GM13977 (cell line): ENCODE measurements around the gene LOXL4.

Source experiments
- DNase-seq: peaks from one replicate; pipeline ENCODE4 v3.0.0; 2012; ENCODE audit warnings: low spot score
- CTCF ChIP-seq: IDR thresholded peaks from 2 replicates; pipeline ENCODE4 v1.5.1; 2012; ENCODE audit warnings: mild to moderate bottlenecking, control low read depth; ENCODE audit not compliant: insufficient read depth; ENCODE audit errors: extremely low read depth, missing control alignments
- in situ Hi-C: fragments of 300-500 bp; cut with MboI; formaldehyde crosslinking; loops from one replicate; pipeline ENCODE4 v1.12.0; 2022; ENCODE audit warnings: low sequenced_read_pairs, low pct_unique_long_range_greater_than_20kb, mixed read lengths, inconsistent platforms; ENCODE audit not compliant: unreplicated experiment

The LOXL4 gene

GRCh38 chr10:98303569-98303968 lies 35.6 kb upstream of the LOXL4 start:
- DNase-seq: no peak
- no peak for TF ChIP-seq CTCF
- in situ Hi-C loops: loop anchor here (25.0 kb wide), 1 partner anchor 391 kb away; no protein-coding TSS in a partner anchor

GRCh38 chr10:98302741-98303365 lies 34.9 kb upstream of the LOXL4 start:
- no peak for TF ChIP-seq CTCF
- no peak for DNase-seq
- in situ Hi-C loops: loop anchor here (25.0 kb wide), 1 partner anchor 391 kb away; no protein-coding TSS in a partner anchor

- TF ChIP-seq CTCF: no peak
- no peak for DNase-seq
Observed at GRCh38 chr10:98301664-98302319, 33.8 kb upstream of the LOXL4 start.

GRCh38 chr10:98300526-98301229 lies 32.7 kb upstream of the LOXL4 start:
- no peak for DNase-seq
- TF ChIP-seq CTCF: no peak
- in situ Hi-C loops: loop anchor here (25.0 kb wide), 1 partner anchor 388 kb away; no protein-coding TSS in a partner anchor

More at GRCh38 chr10:98301664-98302319, 33.8 kb upstream of the LOXL4 start:
- in situ Hi-C loops: loop anchor here (25.0 kb wide), 1 partner anchor 389 kb away; no protein-coding TSS in a partner anchor

- in situ Hi-C loops: no loop called here
Observed at GRCh38 chr10:98299341-98299740, 31.3 kb upstream of the LOXL4 start.

More at GRCh38 chr10:98299341-98299740, 31.3 kb upstream of the LOXL4 start:
- TF ChIP-seq CTCF: no peak
- no peak for DNase-seq
